NCI-H82 treated with DMSO at 0.1 percent for 48 hours (cell line): ENCODE data around the gene ARHGAP36.
A peak's percentile ranks its signal among the peaks of the same experiment; 100 is the strongest.

ENCODE experiments used
- DNase-seq: peaks from one replicate; lab custom pipeline; 2025; ENCODE audit not compliant: unreplicated experiment; lab: John Stamatoyannopoulos, UW

Gene ARHGAP36

GRCh38 chrX:131068945-131069719 lies 11.0 kb downstream of the ARHGAP36 start:
- DNase-seq, result peak; percentile 38

- no peak for DNase-seq
These were observed 14.9 kb downstream of the ARHGAP36 start for GRCh38 chrX:131072871-131073571.

- no peak for DNase-seq
These were observed 15.5 kb downstream of the ARHGAP36 start for GRCh38 chrX:131073607-131074006.

GRCh38 chrX:131081772-131082740 lies 23.9 kb downstream of the ARHGAP36 start:
- no peak for DNase-seq

GRCh38 chrX:131083510-131084142 lies 25.5 kb downstream of the ARHGAP36 start:
- no peak for DNase-seq

- no peak for DNase-seq
These were observed 26.0 kb downstream of the ARHGAP36 start for GRCh38 chrX:131084145-131084544.

GRCh38 chrX:131136776-131137175 lies 78.6 kb downstream of the ARHGAP36 start:
- no peak for DNase-seq

GRCh38 chrX:131139072-131139471 lies 80.9 kb downstream of the ARHGAP36 start:
- DNase-seq, result no peak
